Loucy (cell line): ENCODE measurements around the gene SUPT3H.

Experiments used
- CTCF ChIP-seq: fragments of 200-600 bp; sonication (generic); conservative IDR thresholded peaks from 2 replicates; pipeline ENCODE4 v1.5.1; 2014; ENCODE audit warnings: mild to moderate bottlenecking, antibody characterized with exemption, low read length
- EZH2phosphoT487 ChIP-seq: fragments of 200-600 bp; IDR thresholded peaks from 2 replicates; pipeline ENCODE4 v1.6.1; 2018; ENCODE audit warnings: antibody characterized with exemption, mild to moderate bottlenecking, moderate library complexity, borderline replicate concordance

GRCh38 chr6:45163952-45164766, 213.6 kb downstream of the SUPT3H start:
- no peak; the same call in 1 of the 2 replicates for TF ChIP-seq CTCF
- TF ChIP-seq EZH2phosphoT487 = no peak
